ENCODE measurements around the gene HLA-DPB1.

The HLA-DPB1 gene

GRCh38 chr6:33105386-33105785 lies 29.6 kb downstream of the HLA-DPB1 start:
- DNase-seq, result no peak

GRCh38 chr6:33105916-33106871 lies 30.4 kb downstream of the HLA-DPB1 start:
- DNase-seq, result no peak

GRCh38 chr6:33107641-33108040 lies 31.9 kb downstream of the HLA-DPB1 start:
- DNase-seq, result no peak

- DNase-seq, result no peak
Measured at GRCh38 chr6:33108307-33108706, 32.5 kb downstream of the HLA-DPB1 start.

GRCh38 chr6:33112148-33112547 lies 36.4 kb downstream of the HLA-DPB1 start:
- DNase-seq, result peak; percentile 30

GRCh38 chr6:33113755-33114154 lies 38.0 kb downstream of the HLA-DPB1 start:
- DNase-seq, result no peak

GRCh38 chr6:33114406-33114805 lies 38.6 kb downstream of the HLA-DPB1 start:
- no peak for DNase-seq

GRCh38 chr6:33116417-33116816 lies 40.6 kb downstream of the HLA-DPB1 start:
- peak; percentile 45 for DNase-seq

- DNase-seq, result peak; percentile 87
Measured at GRCh38 chr6:33116841-33117711, 41.3 kb downstream of the HLA-DPB1 start.

GRCh38 chr6:33117811-33118277 lies 42.1 kb downstream of the HLA-DPB1 start:
- peak; percentile 88 for DNase-seq

- DNase-seq, result peak; percentile 63
Measured at GRCh38 chr6:33118525-33119123, 42.8 kb downstream of the HLA-DPB1 start.

GRCh38 chr6:33120001-33120400 lies 44.2 kb downstream of the HLA-DPB1 start:
- no peak for DNase-seq

- DNase-seq, result no peak
Measured at GRCh38 chr6:33123181-33123580, 47.4 kb downstream of the HLA-DPB1 start.

GRCh38 chr6:33123732-33124524 lies 48.1 kb downstream of the HLA-DPB1 start:
- peak; percentile 81 for DNase-seq

GRCh38 chr6:33124525-33124901 lies 48.7 kb downstream of the HLA-DPB1 start:
- DNase-seq, result peak; percentile 98

- DNase-seq, result no peak
Measured at GRCh38 chr6:33124947-33125346, 49.2 kb downstream of the HLA-DPB1 start.

GRCh38 chr6:33126101-33126714 lies 50.4 kb downstream of the HLA-DPB1 start:
- peak; percentile 63 for DNase-seq

GRCh38 chr6:33128318-33128717 lies 52.5 kb downstream of the HLA-DPB1 start:
- no peak for DNase-seq

- DNase-seq, result no peak
Measured at GRCh38 chr6:33132081-33132524, 56.3 kb downstream of the HLA-DPB1 start.

- no peak for DNase-seq
Measured at GRCh38 chr6:33136310-33136900, 60.6 kb downstream of the HLA-DPB1 start.

All from NCI-H526 treated with DMSO at 0.1 percent for 48 hours (cell line).